Mesenchymal stem cell (in vitro differentiated cells and primary cell): ENCODE data around the gene SCUBE1.

Experiments
- DNase-seq: peaks from one replicate; pipeline ENCODE4 v3.0.0-alpha.2; 2013
- H2AFZ ChIP-seq: one replicate; pipeline ENCODE4 v1.6.1; 2013; ENCODE audit warnings: low read depth, mild to moderate bottlenecking, control low read depth, inconsistent platforms, low read length, moderate library complexity
- H2AK5ac ChIP-seq: 2 replicates; pipeline ENCODE4 v1.6.1; 2013; ENCODE audit warnings: low read length, moderate library complexity, mild to moderate bottlenecking, inconsistent platforms; ENCODE audit not compliant: severe bottlenecking
- H2BK120ac ChIP-seq: one replicate; pipeline ENCODE4 v1.6.1; 2013; ENCODE audit warnings: low read depth, mild to moderate bottlenecking, inconsistent platforms, low read length, moderate library complexity
- H2BK12ac ChIP-seq, 2 experiments: one replicate each; pipeline ENCODE4 v1.6.1; 2013; ENCODE audit warnings: inconsistent platforms in 2 of 2, low read length in 2 of 2, mild to moderate bottlenecking in 2 of 2, moderate library complexity in 2 of 2, control low read depth in 1 of 2
- H2BK15ac ChIP-seq: one replicate; pipeline ENCODE4 v1.6.1; 2013; ENCODE audit warnings: mild to moderate bottlenecking, low read depth, inconsistent platforms; ENCODE audit not compliant: poor library complexity, severe bottlenecking
- H2BK5ac ChIP-seq: 2 replicates; pipeline ENCODE4 v1.6.1; 2013; ENCODE audit warnings: low read depth, mild to moderate bottlenecking, low read length, control low read depth, inconsistent platforms; ENCODE audit not compliant: poor library complexity, severe bottlenecking
- H3K14ac ChIP-seq, 2 experiments: one replicate each; pipeline ENCODE4 v1.6.1; 2013; ENCODE audit warnings: inconsistent platforms in 2 of 2, low read length in 2 of 2, control low read depth in 1 of 2, mild to moderate bottlenecking in 1 of 2, moderate library complexity in 1 of 2
- H3K18ac ChIP-seq, 2 experiments: one replicate each; pipeline ENCODE4 v1.6.1; 2013; ENCODE audit warnings: inconsistent platforms in 2 of 2, low read length in 2 of 2, control low read depth in 1 of 2, low read depth in 1 of 2, mild to moderate bottlenecking in 1 of 2
- H3K23ac ChIP-seq, 2 experiments: one replicate each; pipeline ENCODE4 v1.6.1; 2013; ENCODE audit warnings: inconsistent platforms in 2 of 2, low read length in 2 of 2, mild to moderate bottlenecking in 2 of 2, moderate library complexity in 2 of 2, control low read depth in 1 of 2
- H3K27ac ChIP-seq: 2 replicates; pipeline ENCODE4 v1.5.1; 2013; ENCODE audit warnings: mild to moderate bottlenecking, moderate library complexity, low read length, control low read depth, inconsistent platforms; ENCODE audit not compliant: poor library complexity, severe bottlenecking
- H3K27me3 ChIP-seq, 2 experiments: 2 replicates each; pipeline versions ENCODE4 v1.6.1 to v1.7.0; 2013; ENCODE audit warnings: low read length in 2 of 2, mild to moderate bottlenecking in 2 of 2, moderate library complexity in 2 of 2, control low read depth in 1 of 2, inconsistent platforms in 1 of 2; ENCODE audit not compliant: control insufficient read depth in 1 of 2, insufficient read depth in 1 of 2
- H3K36me3 ChIP-seq, 2 experiments: 2 replicates each; pipeline versions ENCODE4 v1.6.1 to v1.7.0; 2013; ENCODE audit warnings: low read length in 2 of 2, control low read depth in 1 of 2, inconsistent platforms in 1 of 2, low read depth in 1 of 2, mild to moderate bottlenecking in 1 of 2; ENCODE audit not compliant: insufficient read depth in 2 of 2, control insufficient read depth in 1 of 2
- H3K4ac ChIP-seq, 2 experiments: one replicate each; pipeline ENCODE4 v1.6.1; 2013; ENCODE audit warnings: inconsistent platforms in 2 of 2, low read length in 2 of 2, mild to moderate bottlenecking in 2 of 2, moderate library complexity in 2 of 2, control low read depth in 1 of 2, low read depth in 1 of 2
- H3K4me1 ChIP-seq: 2 replicates; pipeline ENCODE4 v1.6.1; 2013; ENCODE audit warnings: low read depth, low read length, control low read depth; ENCODE audit not compliant: control insufficient read depth, insufficient read depth
- H3K4me2 ChIP-seq: 2 replicates; pipeline ENCODE4 v1.6.1; 2013; ENCODE audit warnings: low read length, mild to moderate bottlenecking, inconsistent platforms; ENCODE audit not compliant: poor library complexity, severe bottlenecking
- H3K4me3 ChIP-seq, 2 experiments: 2 replicates each; pipeline versions ENCODE4 v1.5.1 to v1.7.0; 2013; ENCODE audit warnings: low read length in 2 of 2, mild to moderate bottlenecking in 2 of 2, control low read depth in 1 of 2, low read depth in 1 of 2; ENCODE audit not compliant: insufficient read depth in 1 of 2
- H3K79me1 ChIP-seq: replicated peaks from 2 replicates; pipeline ENCODE4 v1.6.1; 2013; ENCODE audit warnings: mild to moderate bottlenecking, control low read depth, low read length, inconsistent platforms; ENCODE audit not compliant: poor library complexity, severe bottlenecking
- H3K9ac ChIP-seq: 2 replicates; pipeline ENCODE4 v1.7.0; 2013; ENCODE audit warnings: mild to moderate bottlenecking, low read length, moderate library complexity
- H3K9me3 ChIP-seq: 2 replicates; pipeline ENCODE4 v1.7.0; 2013; ENCODE audit warnings: mild to moderate bottlenecking, low read length; ENCODE audit not compliant: control insufficient read depth
- H4K8ac ChIP-seq: one replicate; pipeline ENCODE4 v1.6.1; 2013; ENCODE audit warnings: inconsistent platforms, mild to moderate bottlenecking, low read length, moderate library complexity
- H4K91ac ChIP-seq: one replicate; pipeline ENCODE4 v1.6.1; 2013; ENCODE audit warnings: mild to moderate bottlenecking, low read length, inconsistent platforms
- WGBS: methylation state at CpG from one replicate; pipeline ENCODE4 v1.1.7; 2013; ENCODE audit warnings: mixed read lengths; 5-methylcytosine and 5-hydroxymethylcytosine counted together

The SCUBE1 gene

GRCh38 chr22:43238526-43239006, 104.6 kb downstream of the SCUBE1 start:
- Histone ChIP-seq H3K4me3 (no peak overlapping the region), H2AK5ac (no peak overlapping the region), H4K91ac (no peak overlapping the region), H2BK120ac (no peak overlapping the region), H3K9me3 (no peaks in the 10 kb centered on the region), H3K14ac (no peak overlapping the region), H3K18ac (no peak overlapping the region), H2BK15ac (no peak overlapping the region), H4K8ac (no peak overlapping the region), H3K4me2 (no peak overlapping the region), H3K4ac (no peak overlapping the region), H2BK5ac (no peak overlapping the region), H2AFZ (no peak overlapping the region), H3K27ac (no peak overlapping the region), H3K36me3 (no peaks in the 10 kb centered on the region), H3K9ac (no peak overlapping the region), H2BK12ac (no peak overlapping the region), H3K23ac (no peak overlapping the region), H3K4me1 (no peaks in the 10 kb centered on the region), H3K27me3 (peaks cover 60 to 77% of the 10 kb centered on the region in 2 experiments), H3K79me1 (no peaks in the 10 kb centered on the region)
- 86% methylated on average over 19 of the region's 19 CpGs for WGBS
- DNase-seq = no peak

GRCh38 chr22:43237280-43237679, 105.9 kb downstream of the SCUBE1 start:
- H3K23ac ChIP-seq = no peak overlapping the region
- no peak for DNase-seq
- no peak overlapping the region for H3K18ac ChIP-seq
- no peak overlapping the region for H2AFZ ChIP-seq
- H3K4ac ChIP-seq = no peak overlapping the region
- H3K9ac ChIP-seq = no peak overlapping the region
- no peak overlapping the region for H4K8ac ChIP-seq
- H2BK12ac ChIP-seq = no peak overlapping the region
- WGBS = 87% methylated on average over 9 of the region's 9 CpGs
- H2BK120ac ChIP-seq = no peak overlapping the region
- H3K36me3 ChIP-seq = no peaks in the 10 kb centered on the region
- no peak overlapping the region for H2AK5ac ChIP-seq
- H2BK5ac ChIP-seq = no peak overlapping the region
- H3K4me2 ChIP-seq = no peak overlapping the region
- H3K4me1 ChIP-seq = no peaks in the 10 kb centered on the region
- no peak overlapping the region for H3K27ac ChIP-seq
- peaks cover 70 to 89% of the 10 kb centered on the region in 2 experiments for H3K27me3 ChIP-seq
- H3K4me3 ChIP-seq = no peak overlapping the region
- H3K14ac ChIP-seq = no peak overlapping the region
- no peak overlapping the region for H4K91ac ChIP-seq
- H3K9me3 ChIP-seq = no peaks in the 10 kb centered on the region
- H3K79me1 ChIP-seq = no peaks in the 10 kb centered on the region
- H2BK15ac ChIP-seq = no peak overlapping the region

- no peaks in the 10 kb centered on the region for H3K36me3 ChIP-seq
- H3K27ac ChIP-seq = no peak overlapping the region
- H2BK15ac ChIP-seq = no peak overlapping the region
- H3K18ac ChIP-seq = no peak overlapping the region
- no peak overlapping the region for H3K4me3 ChIP-seq
- H2BK120ac ChIP-seq = no peak overlapping the region
- no peak overlapping the region for H3K4me2 ChIP-seq
- no peak overlapping the region for H3K9ac ChIP-seq
- H2AFZ ChIP-seq = no peak overlapping the region
- WGBS = 82% methylated on average over 13 of the region's 14 CpGs
- no peak overlapping the region for H2BK5ac ChIP-seq
- H4K8ac ChIP-seq = no peak overlapping the region
- H3K23ac ChIP-seq = no peak overlapping the region
- no peak overlapping the region for H3K14ac ChIP-seq
- H3K9me3 ChIP-seq = no peaks in the 10 kb centered on the region
- H3K4ac ChIP-seq = no peak overlapping the region
- no peak overlapping the region for H2BK12ac ChIP-seq
- no peak overlapping the region for H4K91ac ChIP-seq
- no peak overlapping the region for H2AK5ac ChIP-seq
- DNase-seq = no peak
- peaks cover 77 to 95% of the 10 kb centered on the region in 2 experiments for H3K27me3 ChIP-seq
- H3K79me1 ChIP-seq = no peaks in the 10 kb centered on the region
- peaks cover 1% of the 10 kb centered on the region for H3K4me1 ChIP-seq
Measured at GRCh38 chr22:43236411-43237166, 106.6 kb downstream of the SCUBE1 start.

GRCh38 chr22:43235445-43236409, 107.4 kb downstream of the SCUBE1 start:
- Histone ChIP-seq H4K8ac (no peak overlapping the region), H2AK5ac (no peak overlapping the region), H3K4me2 (no peak overlapping the region), H3K4me3 (no peak overlapping the region), H2AFZ (no peak overlapping the region), H3K4ac (no peak overlapping the region), H2BK15ac (no peak overlapping the region), H3K27me3 (peaks cover 77 to 96% of the 10 kb centered on the region in 2 experiments), H3K4me1 (peaks cover 6% of the 10 kb centered on the region), H3K79me1 (no peaks in the 10 kb centered on the region), H3K9ac (no peak overlapping the region), H2BK120ac (no peak overlapping the region), H3K36me3 (no peaks in the 10 kb centered on the region), H3K9me3 (no peaks in the 10 kb centered on the region), H2BK12ac (no peak overlapping the region), H3K27ac (no peak overlapping the region), H2BK5ac (no peak overlapping the region), H3K14ac (no peak overlapping the region), H3K23ac (no peak overlapping the region), H4K91ac (no peak overlapping the region), H3K18ac (no peak overlapping the region)
- DNase-seq = no peak
- WGBS = 79% methylated on average over 21 of the region's 22 CpGs
